ENCODE data around the gene UBA7. TPM values are rescaled to one million over a fixed set of nuclear protein-coding genes. Genes with fewer than 3 reads are reported as not detected.
"Not testable (repeated sequence)": the region's sequence is repeated elsewhere in the genome, so short reads cannot be mapped to it uniquely, and the experiment has no call there.

UBA7 gene
- total and polyA plus RNA-seq, 2 donors (not counting 3 experiments of a cell fraction or from before 2014, with no cell fraction given) = 57.4 to 80.7 TPM

DNA sequence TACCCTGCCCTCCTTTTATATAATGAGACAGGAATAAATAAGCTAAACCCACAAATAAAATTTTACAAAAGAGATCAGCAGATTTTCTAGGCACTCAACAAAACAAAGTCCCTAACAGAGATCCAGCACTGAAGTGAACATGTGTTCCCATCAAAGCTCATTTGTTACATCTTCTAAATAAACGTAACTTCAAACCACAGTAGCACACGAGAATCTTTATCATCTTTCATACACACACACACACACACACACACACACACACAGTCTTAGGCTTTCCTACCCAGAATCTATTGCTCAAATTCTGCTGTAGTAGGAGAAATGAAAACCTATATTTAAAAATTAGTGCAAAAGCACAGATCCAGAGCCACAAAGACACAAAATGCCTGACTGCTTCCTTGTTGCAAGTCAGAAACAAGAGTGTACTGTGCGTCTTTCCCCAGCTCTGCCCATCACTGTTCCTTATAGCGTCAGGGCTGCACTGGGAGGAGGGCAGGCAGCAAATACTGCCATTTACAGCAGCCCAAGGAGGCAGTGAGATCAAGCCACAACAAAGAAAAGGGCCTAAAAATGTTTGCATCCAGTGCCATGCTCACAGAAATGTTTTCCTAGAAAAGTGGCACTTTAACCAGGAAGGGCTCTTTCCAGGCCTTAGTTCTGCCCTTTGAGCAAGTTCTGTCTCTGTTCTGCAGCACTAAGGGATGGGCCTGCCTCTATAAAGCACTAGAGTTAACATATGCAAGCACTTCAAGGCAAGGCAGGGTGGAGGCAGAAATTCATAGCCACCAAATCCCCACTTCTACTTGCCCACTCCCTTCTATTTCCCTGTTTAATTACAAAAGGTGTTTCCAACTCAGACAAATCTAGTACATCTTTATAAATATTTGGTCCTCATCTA, 33.4 kb downstream of the UBA7 start:
- Histone ChIP-seq H3K27me3 (ENCODE audit: control insufficient read depth in 2 of 2, insufficient read depth in 2 of 2, low read length in 2 of 2) (no peaks in the 10 kb centered on the region), H3K4me1 (ENCODE audit: control insufficient read depth, extremely low read depth, insufficient read depth, low read length) (peaks cover 2% of the 10 kb centered on the region), H3K9me3 (replicated peaks; ENCODE audit: control insufficient read depth, insufficient read depth, low read length) (no peaks in the 10 kb centered on the region), H4K20me1 (replicated peaks; ENCODE audit: control insufficient read depth, extremely low read depth, insufficient read depth, low read length) (no peaks in the 10 kb centered on the region), H3K79me2 (ENCODE audit: control insufficient read depth, insufficient read depth, low read length) (peaks cover 76% of the 10 kb centered on the region), H3K4me2 (ENCODE audit: insufficient read depth, low read length) (no peak overlapping the region), H2AFZ (ENCODE audit: low read depth, low read length) (no peak overlapping the region), H3K27ac (ENCODE audit: insufficient read depth, low read depth, low read length) (no peak overlapping the region), H3K36me3 (ENCODE audit: control insufficient read depth in 2 of 2, extremely low read depth in 1 of 2, insufficient read depth in 2 of 2, low read length in 2 of 2) (peaks cover 2 to 14% of the 10 kb centered on the region in 2 experiments), H3K4me3 (replicated peaks in 1 of 3; ENCODE audit: insufficient read depth in 1 of 3, low read depth in 1 of 3, low read length in 3 of 3) (no peak overlapping the region), H3K9me1 (replicated peaks; ENCODE audit: control insufficient read depth, extremely low read depth, insufficient read depth, low read length) (no peaks in the 10 kb centered on the region), H3K9ac (replicated peaks; ENCODE audit: extremely low read depth, insufficient read depth, low read length) (no peak overlapping the region)
- no TSS peak for BruUV-seq (replicated peaks)
- dilution Hi-C loops (cut with MboI; ENCODE audit: extremely low pct_ligation_motif_present, low sequenced_read_pairs) (no loop called here), intact Hi-C loops (cut with micrococcal nuclease) (no loop called here)
- POLR2A ChIA-PET = no interaction called here
- DNase-seq (ENCODE audit: low read depth, low spot score) = no peak
- no peak for FAIRE-seq
- CTCF ChIA-PET = no interaction called here
- TF ChIP-seq MYC (IDR thresholded peaks at IDR 0.05; ENCODE audit: low read depth, low read length) = no peak

GRCh38 chr3:49779358-49780079, 34.2 kb downstream of the UBA7 start:
- Histone ChIP-seq H3K9me1 (replicated peaks; ENCODE audit: control insufficient read depth, extremely low read depth, insufficient read depth, low read length) (no peaks in the 10 kb centered on the region), H3K27ac (ENCODE audit: insufficient read depth, low read depth, low read length) (no peak overlapping the region), H3K4me2 (ENCODE audit: insufficient read depth, low read length) (no peak overlapping the region), H3K79me2 (ENCODE audit: control insufficient read depth, insufficient read depth, low read length) (peaks cover 77% of the 10 kb centered on the region), H3K9ac (replicated peaks; ENCODE audit: extremely low read depth, insufficient read depth, low read length) (no peak overlapping the region), H3K4me1 (ENCODE audit: control insufficient read depth, extremely low read depth, insufficient read depth, low read length) (peaks cover 2% of the 10 kb centered on the region), H3K4me3 (replicated peaks in 1 of 3; ENCODE audit: insufficient read depth in 1 of 3, low read depth in 1 of 3, low read length in 3 of 3) (no peak overlapping the region), H3K9me3 (replicated peaks; ENCODE audit: control insufficient read depth, insufficient read depth, low read length) (no peaks in the 10 kb centered on the region), H3K36me3 (ENCODE audit: control insufficient read depth in 2 of 2, extremely low read depth in 1 of 2, insufficient read depth in 2 of 2, low read length in 2 of 2) (peaks cover 2 to 12% of the 10 kb centered on the region in 2 experiments), H4K20me1 (replicated peaks; ENCODE audit: control insufficient read depth, extremely low read depth, insufficient read depth, low read length) (peaks cover 4% of the 10 kb centered on the region), H3K27me3 (ENCODE audit: control insufficient read depth in 2 of 2, insufficient read depth in 2 of 2, low read length in 2 of 2) (no peaks in the 10 kb centered on the region), H2AFZ (ENCODE audit: low read depth, low read length) (no peak overlapping the region)
- DNase-seq (ENCODE audit: low read depth, low spot score) (no peak), FAIRE-seq (no peak)
- dilution Hi-C loops (cut with MboI; ENCODE audit: extremely low pct_ligation_motif_present, low sequenced_read_pairs) = no loop called here
- no TSS peak for BruUV-seq (replicated peaks)
- TF ChIP-seq MYC (IDR thresholded peaks at IDR 0.05; ENCODE audit: low read depth, low read length) = no peak
- TF ChIP-seq POLR2A (IDR thresholded peaks at IDR 0.05; ENCODE audit: low read depth, low read length) = no peak
- no peak for TF ChIP-seq GATA2 (IDR thresholded peaks at IDR 0.05; ENCODE audit: insufficient read depth, insufficient read length, low read depth, low read length)
- no peak for TF ChIP-seq JUN (IDR thresholded peaks at IDR 0.05; ENCODE audit: borderline replicate concordance, insufficient read depth, insufficient read length, low read depth)
- TF ChIP-seq FOS (IDR thresholded peaks at IDR 0.05; ENCODE audit: borderline replicate concordance, insufficient read depth, low read length) = no peak
- TF ChIP-seq, protein P1, sequence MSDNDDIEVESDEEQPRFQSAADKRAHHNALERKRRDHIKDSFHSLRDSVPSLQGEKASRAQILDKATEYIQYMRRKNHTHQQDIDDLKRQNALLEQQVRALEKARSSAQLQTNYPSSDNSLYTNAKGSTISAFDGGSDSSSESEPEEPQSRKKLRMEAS (IDR thresholded peaks at IDR 0.05; ENCODE audit: insufficient read depth, insufficient read length) = no peak
- ChIA-PET POLR2A (no interaction called here), CTCF (interaction anchor here (1.2 to 1.7 kb wide), 2 partner anchors 23 to 60 kb away, joined by 4 to 6 read pairs; partner anchors contain the start of gene INKA1)
- intact Hi-C loops (cut with micrococcal nuclease) = no loop called here

GRCh38 chr3:49776101-49776500, 37.7 kb downstream of the UBA7 start:
- H3K9ac ChIP-seq (replicated peaks; ENCODE audit: extremely low read depth, insufficient read depth, low read length); intact Hi-C loops (cut with micrococcal nuclease); H3K4me3 ChIP-seq (replicated peaks in 1 of 3; ENCODE audit: insufficient read depth in 1 of 3, low read depth in 1 of 3, low read length in 3 of 3); H4K20me1 ChIP-seq (replicated peaks; ENCODE audit: control insufficient read depth, extremely low read depth, insufficient read depth, low read length); H3K27ac ChIP-seq (ENCODE audit: insufficient read depth, low read depth, low read length); H3K9me1 ChIP-seq (replicated peaks; ENCODE audit: control insufficient read depth, extremely low read depth, insufficient read depth, low read length); H3K4me1 ChIP-seq (ENCODE audit: control insufficient read depth, extremely low read depth, insufficient read depth, low read length); H2AFZ ChIP-seq (ENCODE audit: low read depth, low read length); BruUV-seq (replicated peaks); H3K36me3 ChIP-seq (ENCODE audit: control insufficient read depth in 2 of 2, extremely low read depth in 1 of 2, insufficient read depth in 2 of 2, low read length in 2 of 2); H3K27me3 ChIP-seq (ENCODE audit: control insufficient read depth in 2 of 2, insufficient read depth in 2 of 2, low read length in 2 of 2); H3K9me3 ChIP-seq (replicated peaks; ENCODE audit: control insufficient read depth, insufficient read depth, low read length); POLR2A ChIA-PET; DNase-seq (ENCODE audit: low read depth, low spot score); dilution Hi-C loops (cut with MboI; ENCODE audit: extremely low pct_ligation_motif_present, low sequenced_read_pairs); FAIRE-seq; H3K4me2 ChIP-seq (ENCODE audit: insufficient read depth, low read length): not testable (repeated sequence)
- CTCF ChIA-PET = interaction anchor here (1.0 to 1.1 kb wide), 2 partner anchors 31 to 63 kb away, joined by 3 to 4 read pairs; no protein-coding TSS in a partner anchor
- H3K79me2 ChIP-seq (ENCODE audit: control insufficient read depth, insufficient read depth, low read length) = peaks cover 74% of the 10 kb centered on the region
